Upper lobe of right lung (tissue), 1 donor: ENCODE data around the gene TTC28. TPM values are rescaled to one million over a fixed set of nuclear protein-coding genes. Genes with fewer than 3 reads are reported as not detected.

Experiments
- ATAC-seq: fragments of 200-7000 bp; cut with Tn5 transposase; one replicate; pipeline ENCODE4 v1.9.1; 2020; ENCODE audit warnings: mild to moderate bottlenecking, moderate library complexity
- DNase-seq: peaks from one replicate; pipeline ENCODE4 v3.0.0-alpha.2; 2020
- H3K27ac ChIP-seq: fragments of 200-600 bp; one replicate; pipeline ENCODE4 v1.8.0; 2022
- H3K27me3 ChIP-seq: fragments of 200-600 bp; one replicate; pipeline ENCODE4 v1.8.0; 2022; ENCODE audit warnings: mild to moderate bottlenecking
- H3K36me3 ChIP-seq: fragments of 200-600 bp; one replicate; pipeline ENCODE4 v1.8.0; 2022
- H3K4me1 ChIP-seq: fragments of 200-600 bp; one replicate; pipeline ENCODE4 v1.8.0; 2022
- H3K4me3 ChIP-seq: fragments of 200-600 bp; one replicate; pipeline ENCODE4 v1.8.0; 2022; ENCODE audit warnings: mild to moderate bottlenecking
- H3K9me3 ChIP-seq: fragments of 200-600 bp; one replicate; pipeline ENCODE4 v1.8.0; 2022
- CTCF ChIP-seq: fragments of 200-600 bp; IDR thresholded peaks from one replicate; pipeline ENCODE4 v1.8.0; 2022; ENCODE audit warnings: antibody characterized with exemption
- intact Hi-C: fragments of 100-400 bp; cut with DNase I; formaldehyde crosslinking; loops from one replicate; pipeline ENCODE4 v1.11.0; 2022
- total RNA-seq: library from RNA; stranded (reverse); fragmentation: NEBNext Ultra II Directional; extraction: Animal tissue kit (Norgen Biotek cat#: 25700); gene quantifications from one replicate; pipeline ENCODE4 v1.2.1, GENCODE V29; 2021
- donor health status: DM: no; HTN: yes; CAD: no; lungs with severe emphysema.

The TTC28 gene
- total RNA-seq, 1 donor from 2014 or later = 48.7 TPM

GRCh38 chr22:28448625-28449024 is 231.0 kb downstream of the TTC28 start:
- no peak for DNase-seq
- TF ChIP-seq CTCF = no peak
- Histone ChIP-seq H3K27ac (no peak overlapping the region), H3K27me3 (no peaks in the 10 kb centered on the region), H3K36me3 (no peaks in the 10 kb centered on the region), H3K4me3 (no peak overlapping the region), H3K4me1 (peaks cover 12% of the 10 kb centered on the region), H3K9me3 (no peaks in the 10 kb centered on the region)
- intact Hi-C loops = no loop called here
- no peak for ATAC-seq

- Histone ChIP-seq H3K36me3 (no peaks in the 10 kb centered on the region), H3K27ac (no peak overlapping the region), H3K4me1 (peaks cover 29% of the 10 kb centered on the region), H3K4me3 (no peak overlapping the region), H3K27me3 (no peaks in the 10 kb centered on the region), H3K9me3 (no peaks in the 10 kb centered on the region)
- no peak for TF ChIP-seq CTCF
- DNase-seq (no peak), ATAC-seq (peak; percentile 22)
- intact Hi-C loops = no loop called here
These were observed 235.0 kb downstream of the TTC28 start for GRCh38 chr22:28444659-28445058.

- H3K4me3 ChIP-seq = peak overlapping the region; percentile 61
- peaks cover 29% of the 10 kb centered on the region for H3K4me1 ChIP-seq
- H3K27me3 ChIP-seq = no peaks in the 10 kb centered on the region
- H3K36me3 ChIP-seq = no peaks in the 10 kb centered on the region
- peak overlapping the region; percentile 88 for H3K27ac ChIP-seq
- no peak for TF ChIP-seq CTCF
- no peaks in the 10 kb centered on the region for H3K9me3 ChIP-seq
- peak; percentile 83 for ATAC-seq
- intact Hi-C loops = no loop called here
- peak; percentile 79 for DNase-seq
These were observed 236.1 kb downstream of the TTC28 start for GRCh38 chr22:28443526-28443876.

- DNase-seq (peak; percentile 84), ATAC-seq (peak; percentile 83)
- H3K27me3 ChIP-seq = no peaks in the 10 kb centered on the region
- intact Hi-C loops = no loop called here
- H3K4me3 ChIP-seq = peak overlapping the region; percentile 61
- peak overlapping the region; percentile 88 for H3K27ac ChIP-seq
- H3K36me3 ChIP-seq = no peaks in the 10 kb centered on the region
- H3K9me3 ChIP-seq = no peaks in the 10 kb centered on the region
- TF ChIP-seq CTCF = no peak
- H3K4me1 ChIP-seq = peaks cover 29% of the 10 kb centered on the region
These were observed 236.7 kb downstream of the TTC28 start for GRCh38 chr22:28442711-28443525.

GRCh38 chr22:28442264-28442710 is 237.4 kb downstream of the TTC28 start:
- Histone ChIP-seq H3K27me3 (no peaks in the 10 kb centered on the region), H3K27ac (peak overlapping the region; percentile 88), H3K36me3 (no peaks in the 10 kb centered on the region), H3K4me3 (peak overlapping the region; percentile 61), H3K4me1 (peaks cover 29% of the 10 kb centered on the region), H3K9me3 (no peaks in the 10 kb centered on the region)
- peak; percentile 81 for TF ChIP-seq CTCF
- DNase-seq (peak; percentile 92), ATAC-seq (peak; percentile 96)
- intact Hi-C loops = no loop called here
